ENCODE results near the gene ZNF579.

Gene ZNF579

GRCh38 chr19:55538132-55538531 is 42.5 kb downstream of the ZNF579 start:
- ChIA-PET POLR2A (no interaction called here), CTCF (no interaction called here)
- TF ChIP-seq CTCF (IDR thresholded peaks at IDR 0.05; ENCODE audit: insufficient read depth, low read length, missing control alignments) = no peak

GRCh38 chr19:55537741-55538111 is 42.9 kb downstream of the ZNF579 start:
- no peak for TF ChIP-seq CTCF (IDR thresholded peaks at IDR 0.05; ENCODE audit: insufficient read depth, low read length, missing control alignments)
- H3K4me3 ChIP-seq (ENCODE audit: low read depth, low read length) = no peak overlapping the region
- POLR2A ChIA-PET = no interaction called here
- CTCF ChIA-PET = no interaction called here
- DNase-seq (ENCODE audit: low read depth, low spot score) = no peak

More at GRCh38 chr19:55538132-55538531, 42.5 kb downstream of the ZNF579 start:
- no peak for DNase-seq (ENCODE audit: low read depth, low spot score)
- H3K4me3 ChIP-seq (ENCODE audit: low read depth, low read length) = no peak overlapping the region

- CTCF ChIA-PET = no interaction called here
- no peak within 1 kb of the TSS for H3K4me3 ChIP-seq (ENCODE audit: low read depth, low read length)
- TF ChIP-seq CTCF (IDR thresholded peaks at IDR 0.05; ENCODE audit: insufficient read depth, low read length, missing control alignments) = peak; percentile 0
- no peak for DNase-seq (ENCODE audit: low read depth, low spot score)
- POLR2A ChIA-PET = interaction anchor here (0.5 kb wide), 1 partner anchor 38 kb away, joined by 6 read pairs; no protein-coding TSS in a partner anchor
These were observed 43.5 kb downstream of the ZNF579 start, which contains the start of gene SBK2 for GRCh38 chr19:55536951-55537740. SBK2 (minus strand) TSS chr19:55537133; CDS start chr19:55536294, 839 bp downstream.

- TF ChIP-seq CTCF (IDR thresholded peaks at IDR 0.05; ENCODE audit: insufficient read depth, low read length, missing control alignments) = no peak
- no peak for DNase-seq (ENCODE audit: low read depth, low spot score)
- H3K4me3 ChIP-seq (ENCODE audit: low read depth, low read length) = no peak overlapping the region
- CTCF ChIA-PET = interaction anchor here (0.9 to 2.3 kb wide), 5 partner anchors 19 to 96 kb away, joined by 3 to 11 read pairs (median 4); partner anchors contain the start of gene ZNF865
- POLR2A ChIA-PET = interaction anchor here (0.9 kb wide), 1 partner anchor 11 kb away, joined by 3 read pairs; no protein-coding TSS in a partner anchor
These were observed 44.3 kb downstream of the ZNF579 start for GRCh38 chr19:55536366-55536765.

DNA sequence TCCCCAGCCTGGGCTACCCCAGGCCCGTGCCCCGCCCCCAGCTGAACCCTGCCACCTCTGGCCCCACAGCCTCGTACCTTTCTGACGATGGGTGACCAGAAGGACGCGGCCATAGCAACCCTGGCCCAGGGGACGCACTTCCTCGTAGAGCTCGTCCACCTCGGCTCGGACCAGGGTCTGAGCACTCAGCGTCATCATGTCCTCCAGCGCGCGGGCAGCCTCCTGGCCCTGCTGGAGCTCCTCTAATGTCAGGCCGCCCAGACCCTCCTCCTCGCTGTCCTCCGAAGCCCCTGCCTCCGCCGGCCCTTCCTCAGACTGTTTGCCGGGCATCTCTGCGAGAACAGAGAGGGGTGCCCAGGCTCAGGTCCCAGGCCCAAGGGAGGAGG is 44.7 kb downstream of the ZNF579 start:
- POLR2A ChIA-PET = interaction anchor here (0.9 kb wide), 1 partner anchor 10 kb away, joined by 3 read pairs; no protein-coding TSS in a partner anchor
- CTCF ChIA-PET = interaction anchor here (0.9 to 2.3 kb wide), 7 partner anchors 18 to 97 kb away, joined by 3 to 11 read pairs (median 4); partner anchors contain the start of gene ZNF865
- DNase-seq (ENCODE audit: low read depth, low spot score) = no peak
- H3K4me3 ChIP-seq (ENCODE audit: low read depth, low read length) = no peak overlapping the region
- TF ChIP-seq CTCF (IDR thresholded peaks at IDR 0.05; ENCODE audit: insufficient read depth, low read length, missing control alignments) = no peak

All from AG04449 (cell line).